ENCODE data around the gene ZNF83.
"Not testable (repeated sequence)": the region's sequence is repeated elsewhere in the genome, so short reads cannot be mapped to it uniquely, and the experiment has no call there.

The ZNF83 gene

GRCh38 chr19:52637718-52638585, at the start of gene ZNF83:
ZNF83 (minus strand) TSS chr19:52638355.
- DNase-seq, result peak; percentile 14 to 80

- no peak for DNase-seq
These were observed 49.5 kb upstream of the ZNF83 start for GRCh38 chr19:52687684-52688083.

- DNase-seq, result no peak
These were observed 47.7 kb upstream of the ZNF83 start for GRCh38 chr19:52685811-52686210.

DNA sequence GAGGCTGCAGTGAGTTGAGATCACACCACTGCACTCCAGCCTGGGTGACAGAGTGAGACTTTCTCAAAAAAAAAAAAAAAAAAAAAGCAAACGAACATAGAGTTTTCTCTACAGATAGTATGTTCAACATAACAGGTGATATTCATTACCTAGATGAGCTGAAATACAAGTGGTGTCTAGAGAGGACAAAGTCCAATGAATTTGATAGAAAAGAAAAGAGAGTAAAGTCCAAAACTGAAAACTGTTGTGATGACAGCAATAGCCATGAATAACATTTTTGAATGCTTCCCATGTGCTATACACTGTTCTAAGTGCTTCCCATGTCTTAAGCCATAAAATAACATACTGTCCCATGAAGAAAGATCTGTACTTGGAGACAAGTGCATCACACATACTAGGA, 43.1 kb upstream of the ZNF83 start:
- not testable (repeated sequence) for DNase-seq

DNA sequence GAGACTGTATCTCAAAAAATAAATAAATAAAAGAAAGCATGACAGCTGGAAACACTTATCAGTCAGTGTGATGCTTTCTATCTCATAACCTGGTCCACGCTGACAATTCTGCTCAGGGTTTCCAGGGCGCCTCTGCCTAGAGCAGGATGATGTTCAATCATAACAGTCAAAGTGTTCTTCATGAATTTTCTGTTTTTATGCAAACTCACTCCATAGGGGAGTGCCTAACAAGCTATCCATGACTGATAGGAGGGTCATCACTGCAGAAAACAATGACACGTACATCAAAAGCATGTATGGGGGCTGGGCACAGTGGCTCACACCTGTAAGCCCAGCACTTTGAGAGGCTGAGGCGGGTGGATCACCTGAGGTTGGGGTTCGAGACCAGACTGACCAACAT, 41.4 kb upstream of the ZNF83 start:
- peak; percentile 50 to 52 for DNase-seq

DNA sequence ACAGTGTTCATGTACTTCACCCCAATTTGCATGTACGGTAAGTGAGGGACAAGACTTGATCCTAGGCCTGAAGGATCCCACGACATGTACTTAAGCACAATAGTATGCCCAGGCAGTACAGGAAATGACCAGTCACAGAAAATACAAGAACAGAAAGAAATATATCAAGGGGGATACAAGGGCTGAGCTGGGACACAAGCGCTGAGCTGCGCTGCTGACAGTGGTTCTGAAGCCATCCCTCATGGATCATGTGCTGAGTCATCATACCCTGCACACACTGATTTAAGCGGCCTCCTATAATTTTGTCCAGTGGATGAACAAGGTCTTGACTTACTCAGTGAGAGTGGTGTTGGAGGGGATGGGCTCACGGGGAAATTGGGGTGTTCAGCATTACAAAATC, 37.1 kb upstream of the ZNF83 start:
- not testable (repeated sequence) for DNase-seq

- DNase-seq, result no peak
These were observed 34.9 kb upstream of the ZNF83 start for GRCh38 chr19:52673014-52673413.

- no peak for DNase-seq
These were observed 31.9 kb upstream of the ZNF83 start for GRCh38 chr19:52670046-52670445.

GRCh38 chr19:52669586-52669985, 31.4 kb upstream of the ZNF83 start:
- no peak for DNase-seq

GRCh38 chr19:52667972-52668371, 29.8 kb upstream of the ZNF83 start:
- DNase-seq, result no peak

DNA sequence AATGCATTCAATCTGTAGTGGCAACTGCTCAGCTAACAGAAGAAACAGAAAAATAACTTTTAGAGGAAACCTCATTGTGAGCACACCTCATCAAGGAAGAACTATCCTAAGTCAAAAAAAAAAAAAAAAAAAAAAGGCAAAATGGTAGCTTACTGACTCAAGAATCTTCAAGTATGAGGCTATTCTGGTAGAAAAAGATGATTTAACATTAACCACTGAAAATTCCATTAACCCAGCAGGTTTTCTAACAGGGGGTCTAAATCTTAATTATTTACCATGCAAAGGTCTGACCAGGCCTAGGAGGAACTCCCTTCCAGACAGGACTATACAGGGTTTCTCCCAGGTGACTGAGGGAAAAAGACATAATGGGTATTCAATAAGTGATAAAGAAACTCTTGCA, 28.4 kb upstream of the ZNF83 start:
- no peak for DNase-seq

- DNase-seq, result no peak
These were observed 27.4 kb upstream of the ZNF83 start for GRCh38 chr19:52665529-52665928.

GRCh38 chr19:52665027-52665426, 26.9 kb upstream of the ZNF83 start:
- no peak for DNase-seq

- DNase-seq, result no peak
These were observed 26.3 kb upstream of the ZNF83 start for GRCh38 chr19:52664461-52664860.

DNA sequence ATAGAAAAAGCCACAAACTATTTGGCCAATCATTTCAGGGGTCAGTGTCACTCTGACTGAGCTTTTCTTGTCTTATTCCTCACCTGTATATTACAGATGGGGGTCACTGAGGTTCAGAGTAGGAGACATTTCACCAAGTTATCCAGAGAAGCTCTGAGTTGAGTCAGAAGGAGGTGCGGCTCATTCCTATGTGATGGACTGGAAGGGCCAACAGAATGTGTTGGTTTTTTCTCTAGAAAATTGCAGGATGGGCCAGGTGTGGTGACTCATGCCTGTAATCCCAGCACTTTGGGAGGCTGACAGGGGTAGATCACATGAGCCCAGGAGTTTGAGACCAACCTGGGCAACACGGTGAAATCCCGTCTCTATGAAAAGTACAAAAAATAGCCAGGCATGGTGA, 24.5 kb upstream of the ZNF83 start:
- DNase-seq, result no peak

DNA sequence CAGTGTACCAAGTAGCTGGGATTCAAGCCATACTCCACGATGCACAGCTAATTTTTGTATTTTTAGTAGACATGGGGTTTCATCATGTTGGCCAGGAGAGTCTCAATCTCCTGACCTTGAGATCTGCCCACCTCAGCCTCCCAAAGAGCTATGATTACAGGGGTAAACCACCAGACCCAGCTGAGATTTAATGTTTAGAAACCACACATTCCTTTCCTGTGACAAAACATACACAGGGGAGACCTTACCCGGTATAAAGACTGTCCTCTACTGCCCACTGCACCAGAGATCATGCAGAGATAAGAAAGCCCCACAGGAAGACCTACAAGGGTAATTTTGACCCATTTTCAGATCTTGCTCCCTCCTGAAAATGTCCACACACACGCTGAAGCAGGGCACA, 22.8 kb upstream of the ZNF83 start:
- no peak for DNase-seq

DNA sequence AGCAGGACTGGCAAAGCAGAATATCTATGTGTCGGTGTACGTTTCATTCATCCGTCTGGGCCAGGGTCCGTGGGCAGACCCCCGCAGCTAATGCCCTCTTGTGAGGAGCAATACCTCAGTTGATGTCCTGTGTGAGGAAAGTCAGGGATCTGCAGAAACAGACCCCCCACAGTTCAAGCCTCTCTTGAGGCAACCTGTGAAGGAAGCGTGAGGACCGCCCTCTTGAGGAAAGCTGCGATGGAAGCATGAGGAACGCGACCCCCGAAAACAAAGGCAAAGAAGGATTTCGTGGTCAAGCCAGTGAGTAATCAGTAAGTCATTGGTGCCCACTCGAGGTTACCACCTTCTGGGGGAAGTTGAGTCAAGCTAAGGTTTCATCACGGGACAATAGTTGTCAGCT, 20.9 kb upstream of the ZNF83 start:
- no peak for DNase-seq

DNA sequence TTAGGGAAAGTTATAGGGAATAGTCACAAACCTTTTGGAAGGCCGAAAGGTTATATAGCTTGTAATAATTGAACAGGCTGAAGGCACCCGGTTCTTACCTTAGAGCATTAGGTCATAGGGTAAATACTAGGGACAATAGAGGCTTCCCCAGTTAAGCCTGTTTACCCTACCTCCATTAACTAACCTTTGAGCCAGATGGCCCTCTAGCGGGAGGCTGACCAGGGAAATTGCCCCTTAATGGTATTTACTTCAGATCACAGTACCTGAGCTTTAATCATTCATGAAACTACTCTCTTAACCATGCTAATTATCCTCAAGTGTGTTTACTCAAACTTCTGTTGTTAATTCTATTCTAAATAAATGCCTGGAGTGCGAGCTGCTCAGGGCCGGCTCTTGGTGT, 20.4 kb upstream of the ZNF83 start:
- no peak for DNase-seq

DNA sequence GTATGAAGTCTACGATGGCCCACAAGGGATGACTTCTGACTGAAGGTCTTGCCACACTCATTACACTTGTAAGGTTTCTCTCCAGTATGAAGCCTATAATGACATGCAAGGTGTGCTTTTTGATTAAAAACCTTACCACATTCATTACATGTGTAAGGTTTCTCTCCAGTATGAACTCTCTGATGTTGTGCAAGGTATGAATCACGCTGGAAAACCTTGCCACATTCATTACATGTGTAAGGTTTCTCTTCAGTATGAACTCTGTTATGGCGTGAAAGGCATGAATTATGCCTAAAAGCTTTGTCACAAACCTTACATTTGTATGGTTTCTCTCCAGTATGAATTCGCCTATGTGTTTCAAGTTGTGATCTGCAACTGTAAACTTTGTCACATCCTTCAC, 15.0 kb upstream of the ZNF83 start:
- DNase-seq, result no peak

DNA sequence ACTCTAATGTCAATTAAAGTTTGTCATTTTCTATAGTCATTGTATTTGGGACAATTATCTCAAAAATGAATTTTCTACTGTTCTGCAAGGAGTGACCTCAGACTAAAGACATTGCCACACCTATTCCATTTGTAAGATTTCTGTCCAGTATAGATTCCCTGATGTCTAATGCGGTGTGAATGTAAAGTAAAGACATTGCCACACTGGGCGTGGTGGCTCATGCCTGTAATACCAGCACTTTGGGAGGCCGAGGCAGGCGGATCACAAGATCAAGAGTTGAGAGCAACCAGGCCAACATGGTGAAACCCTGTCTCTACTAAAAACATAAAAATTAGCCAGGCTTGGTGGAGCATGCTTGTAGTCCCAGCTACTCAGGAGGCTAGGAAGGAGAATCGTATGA, 13.8 kb upstream of the ZNF83 start:
- DNase-seq, result no peak

DNA sequence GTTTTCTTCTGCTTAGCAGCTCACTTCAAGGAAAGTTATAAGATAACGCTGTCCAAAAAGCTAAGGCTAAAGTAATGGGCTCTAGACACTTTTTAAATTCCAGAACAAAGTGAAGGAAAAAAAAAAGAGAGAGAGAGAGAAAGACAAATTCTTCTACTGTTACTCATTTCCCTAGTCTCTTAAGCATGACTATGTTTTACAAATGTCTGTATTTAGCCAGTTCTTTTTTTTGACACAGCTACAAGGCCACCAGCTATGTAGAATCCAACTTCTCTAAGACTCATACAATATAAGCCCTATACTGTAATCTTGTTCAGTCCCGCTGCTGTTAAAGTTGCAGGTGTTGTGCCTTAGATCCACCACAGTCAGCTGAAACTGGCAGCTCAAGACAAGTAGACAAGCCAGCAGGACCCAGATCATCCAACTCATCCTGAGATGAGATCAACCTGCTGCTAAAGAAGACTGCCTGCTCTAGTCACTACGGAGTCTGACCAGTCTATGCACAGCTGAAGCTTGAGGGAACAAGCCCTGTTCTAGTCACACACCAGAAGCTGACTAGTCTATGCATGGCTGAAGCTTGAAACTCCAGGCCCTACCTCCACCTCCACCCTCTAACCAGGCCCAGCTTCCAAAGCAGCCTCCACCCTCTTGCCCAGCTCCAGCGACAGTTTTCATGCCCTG, 10.3 kb upstream of the ZNF83 start:
- no peak for DNase-seq

- no peak for DNase-seq
These were observed 8.5 kb upstream of the ZNF83 start for GRCh38 chr19:52646571-52647217.

DNA sequence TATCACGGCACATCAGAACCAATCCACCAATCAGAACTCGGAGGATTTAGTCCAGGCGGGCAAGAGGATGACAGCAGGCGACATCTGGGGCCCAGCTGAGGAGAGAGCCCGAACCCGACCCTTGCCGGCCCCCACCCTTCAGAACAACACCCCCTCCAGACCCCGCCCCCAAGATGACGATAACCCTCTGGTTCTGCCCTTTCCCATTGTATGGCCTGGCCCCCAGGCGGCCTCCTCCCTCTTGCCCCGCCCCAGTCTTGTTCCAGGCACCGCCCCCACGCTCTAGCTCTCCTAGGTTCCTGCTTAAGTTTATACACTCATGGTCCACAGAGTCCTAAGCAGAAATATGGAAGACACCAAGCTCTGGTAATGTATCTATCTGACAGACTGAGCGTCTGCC, 2.8 kb upstream of the ZNF83 start:
- no peak for DNase-seq

DNA sequence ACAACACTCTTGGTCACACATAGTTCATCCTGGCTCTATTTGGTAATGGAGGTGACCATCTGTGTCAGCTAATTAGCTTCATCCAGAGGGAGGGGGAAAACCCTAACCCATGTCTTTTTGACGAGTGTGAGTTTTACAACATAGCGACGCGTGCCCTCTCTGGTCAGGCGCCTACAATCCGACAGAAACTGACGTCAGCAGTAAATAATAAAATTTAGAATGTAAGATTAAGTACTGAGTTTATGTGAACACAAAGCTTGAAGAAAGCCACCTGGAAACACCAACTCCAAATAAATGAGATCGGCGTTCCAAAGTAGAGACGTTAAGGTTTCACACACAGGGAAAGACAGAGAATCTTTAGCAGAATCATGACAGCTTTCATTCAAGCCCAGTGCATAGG, 1.8 kb upstream of the ZNF83 start:
- no peak for DNase-seq

All from NCI-H526 (cell line).